Esophagus squamous epithelium (tissue), 4 donors: ENCODE data around the gene NRG3.

Source experiments
- POLR2A ChIP-seq, 4 donors: fragments of 450-650 bp; IDR thresholded peaks; one replicate each; pipeline ENCODE4 v1.6.1; 2017; ENCODE audit warnings: antibody characterized with exemption in 4 of 4, mild to moderate bottlenecking in 4 of 4, moderate library complexity in 3 of 4
- TF ChIP-seq, protein P1 (sequence below), 6 experiments: fragments of 450-650 bp in 4 of 6; fragments of 200-600 bp in 2 of 6; sonication (generic) in 2 of 6; IDR thresholded peaks; one replicate each; pipeline ENCODE4 v1.5.1; 2016 to 2019; ENCODE audit warnings: antibody characterized with exemption in 6 of 6, mild to moderate bottlenecking in 4 of 6, moderate library complexity in 4 of 6

DNA sequence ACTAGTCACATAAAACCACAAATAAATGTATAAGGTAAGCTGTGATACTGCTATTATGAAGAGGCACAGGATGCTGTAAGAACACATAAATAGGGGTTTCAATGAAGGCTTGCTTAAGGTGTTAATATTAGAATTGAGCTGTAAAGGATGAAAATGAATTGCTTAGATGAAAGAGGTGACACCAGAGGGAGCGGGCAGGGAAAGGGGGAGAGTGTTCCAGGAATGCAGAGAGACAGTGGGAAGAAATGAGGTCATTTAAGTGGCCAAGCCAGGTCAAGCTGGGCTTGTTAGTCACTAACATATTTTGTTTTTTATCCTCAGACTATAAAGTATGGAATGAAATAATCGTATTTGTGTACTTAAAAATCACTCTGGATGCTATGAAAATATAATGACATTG, 193.5 kb downstream of the NRG3 start:
- TF ChIP-seq POLR2A (IDR thresholded peaks at IDR 0.05), result no peak
- TF ChIP-seq, protein P1, sequence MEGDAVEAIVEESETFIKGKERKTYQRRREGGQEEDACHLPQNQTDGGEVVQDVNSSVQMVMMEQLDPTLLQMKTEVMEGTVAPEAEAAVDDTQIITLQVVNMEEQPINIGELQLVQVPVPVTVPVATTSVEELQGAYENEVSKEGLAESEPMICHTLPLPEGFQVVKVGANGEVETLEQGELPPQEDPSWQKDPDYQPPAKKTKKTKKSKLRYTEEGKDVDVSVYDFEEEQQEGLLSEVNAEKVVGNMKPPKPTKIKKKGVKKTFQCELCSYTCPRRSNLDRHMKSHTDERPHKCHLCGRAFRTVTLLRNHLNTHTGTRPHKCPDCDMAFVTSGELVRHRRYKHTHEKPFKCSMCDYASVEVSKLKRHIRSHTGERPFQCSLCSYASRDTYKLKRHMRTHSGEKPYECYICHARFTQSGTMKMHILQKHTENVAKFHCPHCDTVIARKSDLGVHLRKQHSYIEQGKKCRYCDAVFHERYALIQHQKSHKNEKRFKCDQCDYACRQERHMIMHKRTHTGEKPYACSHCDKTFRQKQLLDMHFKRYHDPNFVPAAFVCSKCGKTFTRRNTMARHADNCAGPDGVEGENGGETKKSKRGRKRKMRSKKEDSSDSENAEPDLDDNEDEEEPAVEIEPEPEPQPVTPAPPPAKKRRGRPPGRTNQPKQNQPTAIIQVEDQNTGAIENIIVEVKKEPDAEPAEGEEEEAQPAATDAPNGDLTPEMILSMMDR (IDR thresholded peaks at IDR 0.05), result no peak
